ENCODE measurements around the gene SNRNP200.

SNRNP200 gene

GRCh38 chr2:96305091-96305978 lies at the start of gene SNRNP200:
SNRNP200 (minus strand) TSS chr2:96305546; CDS start chr2:96305437, 109 bp downstream.
- peak; percentile 95 to 96 for DNase-seq

DNA sequence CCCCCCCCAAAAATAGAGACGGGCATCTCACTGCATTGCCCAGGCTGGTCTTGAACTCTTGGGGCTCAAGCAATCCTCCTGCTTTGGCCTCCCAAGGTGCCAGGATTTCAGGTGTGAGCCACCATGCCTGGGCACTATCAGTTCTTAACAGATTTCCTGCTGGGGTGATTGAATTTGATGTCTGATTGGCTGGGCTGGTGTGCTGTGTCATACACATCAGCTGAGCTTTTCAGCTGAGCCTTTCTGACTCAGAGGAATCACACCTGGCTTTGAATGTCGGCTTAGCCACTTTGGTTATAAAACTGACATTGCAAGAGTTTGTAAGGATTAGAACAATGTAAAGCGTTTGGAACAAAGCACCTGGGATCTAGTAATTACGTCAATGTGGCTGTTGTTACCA lies 49.1 kb upstream of the SNRNP200 start:
- no peak for DNase-seq

- no peak for DNase-seq
Measured at GRCh38 chr2:96353606-96354101, 48.3 kb upstream of the SNRNP200 start.

GRCh38 chr2:96353032-96353561 lies 47.8 kb upstream of the SNRNP200 start:
- DNase-seq, result no peak

- no peak for DNase-seq
Measured at GRCh38 chr2:96347395-96347794, 42.0 kb upstream of the SNRNP200 start.

- no peak for DNase-seq
Measured at GRCh38 chr2:96345868-96346462, 40.6 kb upstream of the SNRNP200 start.

DNA sequence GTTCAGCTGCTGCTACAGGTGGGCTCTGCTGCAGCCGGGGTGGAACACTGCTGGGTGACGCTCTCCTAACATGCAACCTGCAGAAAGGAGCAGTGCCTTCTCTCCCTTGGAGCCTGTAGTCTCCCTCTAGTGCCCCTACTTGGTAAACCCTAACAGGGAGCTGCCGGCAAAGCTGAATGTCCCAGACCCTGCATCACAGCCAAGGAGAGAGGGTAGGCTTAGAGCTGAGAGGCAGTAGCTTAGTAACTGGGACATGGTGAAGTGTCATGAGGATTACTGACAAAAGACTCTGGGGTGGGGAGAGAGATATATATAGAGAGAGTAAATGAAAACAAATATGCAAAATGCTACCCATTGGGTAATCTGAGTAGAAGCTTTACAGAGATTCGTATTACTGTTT lies 40.1 kb upstream of the SNRNP200 start:
- DNase-seq, result no peak

DNA sequence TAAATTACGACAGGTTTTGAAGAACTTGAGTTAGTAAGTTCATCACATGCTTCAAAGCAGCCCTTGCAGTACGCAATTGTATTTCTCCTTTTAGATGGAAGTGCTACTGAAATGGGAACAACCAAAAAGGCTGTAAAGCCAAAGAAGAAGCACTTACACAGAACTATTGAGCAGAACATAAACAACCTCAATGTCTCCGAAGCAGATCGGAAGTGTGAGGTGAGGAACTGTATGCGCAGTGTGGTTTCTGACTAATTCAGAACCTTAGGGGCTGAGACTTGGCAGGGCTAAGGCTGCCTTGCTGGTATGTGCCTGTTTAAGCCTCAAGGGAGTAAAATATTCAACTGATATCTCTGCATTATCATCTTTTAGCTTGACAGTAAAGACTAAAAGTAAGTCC lies 38.7 kb upstream of the SNRNP200 start:
- DNase-seq, result peak in 1 of 2 experiments; percentile 50

GRCh38 chr2:96342085-96342484 lies 36.7 kb upstream of the SNRNP200 start:
- DNase-seq, result peak; percentile 45 to 56

DNA sequence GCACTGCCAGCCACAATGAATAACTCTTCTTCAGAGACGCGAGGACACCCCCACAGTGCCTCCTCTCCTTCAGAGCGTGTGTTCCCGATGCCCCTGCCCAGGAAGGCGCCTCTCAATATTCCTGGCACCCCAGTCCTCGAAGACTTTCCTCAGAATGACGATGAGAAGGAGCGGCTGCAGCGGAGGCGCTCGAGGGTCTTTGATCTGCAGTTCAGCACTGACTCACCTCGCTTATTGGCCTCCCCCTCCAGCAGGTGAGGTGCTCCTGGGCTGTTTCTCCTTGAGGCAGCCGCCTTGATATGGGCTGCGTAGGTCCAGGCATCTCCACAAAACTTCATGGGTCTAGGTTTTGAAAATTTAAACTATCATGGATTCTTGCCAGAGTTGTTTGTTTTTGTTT lies 36.3 kb upstream of the SNRNP200 start:
- no peak for DNase-seq

- DNase-seq, result no peak
Measured at GRCh38 chr2:96340493-96341414, 35.4 kb upstream of the SNRNP200 start.

DNA sequence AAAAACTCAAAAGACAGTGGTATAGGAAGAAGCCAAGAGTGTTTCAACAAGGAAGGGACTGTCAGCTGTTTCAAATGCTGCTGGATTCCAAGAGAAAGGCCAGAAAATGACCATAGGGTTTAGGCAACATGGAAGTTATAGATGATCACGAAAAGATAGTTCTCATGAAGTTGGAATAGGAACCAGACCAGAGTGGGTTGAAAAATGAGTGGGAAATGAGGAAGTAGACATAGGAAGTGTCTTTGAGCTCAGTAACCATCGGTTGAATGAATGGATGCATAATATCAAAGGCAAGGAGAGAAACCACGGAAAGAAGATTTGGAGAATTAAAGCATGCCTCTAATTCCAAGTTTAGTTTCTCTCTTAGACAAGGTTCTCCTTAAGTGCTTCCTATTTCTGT lies 31.5 kb upstream of the SNRNP200 start:
- no peak for DNase-seq

DNA sequence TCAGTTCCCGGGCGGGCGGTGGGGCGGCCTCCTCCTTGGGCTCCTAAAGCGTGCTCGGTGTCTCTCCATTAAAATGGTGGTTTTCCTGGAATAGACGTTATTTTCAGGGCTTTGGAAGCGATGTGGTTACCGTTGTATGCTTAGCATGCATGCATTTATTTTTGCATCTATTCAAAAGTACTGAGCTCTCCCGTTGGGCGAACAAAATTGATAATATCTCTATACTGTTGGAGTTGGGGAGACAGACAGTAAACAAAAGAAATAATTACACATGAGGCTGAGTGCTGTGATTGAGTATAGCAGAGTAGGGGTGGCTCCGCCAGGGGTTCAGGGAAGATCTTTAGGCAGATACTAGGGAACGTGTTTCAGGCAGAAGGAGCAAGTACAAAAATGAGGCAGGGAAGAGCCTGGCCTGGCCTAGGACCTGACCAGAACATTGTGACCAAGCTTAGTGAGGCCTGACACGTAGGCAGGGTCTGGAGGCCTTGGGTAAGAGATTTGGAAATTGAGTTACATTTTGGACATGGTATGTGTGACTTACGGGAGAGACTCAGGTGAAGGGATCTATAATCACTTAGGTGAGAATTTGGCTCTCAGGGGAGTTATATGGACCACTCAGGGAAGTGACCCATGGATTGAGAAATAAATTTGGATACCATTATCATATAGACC lies 30.9 kb upstream of the SNRNP200 start:
- no peak for DNase-seq

DNA sequence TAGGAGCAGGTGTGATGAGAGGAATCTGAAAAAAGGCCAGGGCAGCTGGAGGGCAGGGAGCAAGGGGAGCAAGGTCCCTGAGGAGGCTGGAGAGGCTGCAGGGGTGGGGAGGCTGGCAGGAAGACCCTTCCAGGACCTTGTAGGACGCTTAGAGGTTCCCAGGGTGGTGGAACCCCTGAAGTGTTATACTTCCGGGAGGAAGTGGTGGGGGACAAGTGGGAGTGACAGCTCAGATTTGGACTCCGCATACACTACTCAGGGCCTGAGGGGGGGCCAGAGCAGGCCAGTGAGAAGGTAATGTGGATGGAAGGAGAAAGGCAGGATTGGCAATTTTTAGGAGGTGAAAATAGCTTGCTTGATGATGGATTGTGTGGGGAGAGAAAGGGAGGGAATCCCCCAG lies 28.4 kb upstream of the SNRNP200 start:
- DNase-seq, result no peak

DNA sequence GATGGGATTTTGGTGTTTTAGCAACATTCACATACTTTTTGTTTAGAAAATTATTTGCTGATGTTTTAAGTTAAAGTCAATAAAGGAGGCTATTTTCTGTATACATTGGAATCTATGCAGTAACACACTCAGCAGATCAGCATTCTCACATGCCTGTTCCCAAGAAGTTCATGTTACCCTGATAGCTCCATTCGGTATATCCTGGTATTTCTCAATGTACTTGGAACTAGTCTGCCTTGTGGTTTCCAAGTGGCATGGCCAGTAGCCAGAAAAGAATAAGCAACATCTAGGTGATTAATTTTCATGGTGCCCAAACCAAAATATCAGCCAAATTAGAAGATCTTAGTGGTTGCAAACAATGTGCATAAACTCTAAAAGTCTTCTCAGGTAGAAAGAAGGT lies 25.1 kb upstream of the SNRNP200 start:
- DNase-seq, result no peak

DNA sequence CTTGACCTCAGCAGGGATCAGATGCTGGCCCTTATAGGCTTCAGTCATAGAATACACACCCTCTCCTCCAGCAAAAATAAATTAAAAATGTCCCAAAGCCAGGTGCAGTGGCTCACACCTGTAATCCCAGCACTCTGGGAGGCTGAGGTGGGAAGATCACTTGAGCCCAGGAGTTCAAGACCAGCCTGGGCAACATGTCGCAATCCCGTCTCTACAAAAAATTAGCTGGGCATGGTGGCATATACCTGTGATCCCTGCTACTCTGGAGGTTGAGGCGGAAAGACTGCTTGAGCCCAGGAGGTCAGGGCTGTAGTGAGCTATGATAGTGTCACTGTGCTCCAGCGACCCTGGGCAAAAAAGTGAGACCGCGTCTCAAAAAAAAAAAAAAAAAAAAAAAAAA lies 24.5 kb upstream of the SNRNP200 start:
- no peak for DNase-seq

GRCh38 chr2:96329456-96329855 lies 24.1 kb upstream of the SNRNP200 start:
- DNase-seq, result no peak

- no peak for DNase-seq
Measured at GRCh38 chr2:96326990-96327820, 21.9 kb upstream of the SNRNP200 start.

GRCh38 chr2:96326564-96326963 lies 21.2 kb upstream of the SNRNP200 start:
- no peak for DNase-seq

DNA sequence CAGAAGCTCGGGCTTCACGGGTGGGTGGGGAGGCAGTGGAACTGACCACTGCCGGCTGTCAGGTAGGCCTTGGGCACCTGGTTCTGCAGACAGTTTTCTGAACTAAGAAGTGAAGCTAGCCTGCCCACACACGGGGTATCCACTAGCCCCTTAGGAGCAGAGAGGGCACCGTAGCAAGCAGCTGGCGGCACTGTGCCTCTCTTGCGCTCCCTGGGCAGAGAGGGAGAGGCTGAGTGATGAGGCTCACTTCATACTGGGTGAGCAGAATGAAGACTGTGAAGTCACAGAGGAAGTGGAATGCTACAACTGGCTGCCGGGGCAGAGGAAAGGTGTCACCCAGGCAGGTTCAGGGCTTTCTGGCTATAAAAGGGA lies 20.5 kb upstream of the SNRNP200 start:
- DNase-seq, result peak in 1 of 2 experiments; percentile 66
